ENCODE results near the gene MYLK. TPM values are rescaled to one million over a fixed set of nuclear protein-coding genes. Genes with fewer than 3 reads are reported as not detected.

The MYLK gene
- total RNA-seq, 4 donors from 2014 or later: 10.7 to 320 (median 42.0) TPM

- H3K27ac ChIP-seq: peak overlapping the region in 3 of 4 donors; percentile 78 to 88 (median 83)
- 66 to 89% methylated on average over 5 of the region's 7 CpGs for WGBS, 2 donors
These were observed 199.5 kb downstream of the MYLK start for GRCh38 chr3:123684636-123685035.

DNA sequence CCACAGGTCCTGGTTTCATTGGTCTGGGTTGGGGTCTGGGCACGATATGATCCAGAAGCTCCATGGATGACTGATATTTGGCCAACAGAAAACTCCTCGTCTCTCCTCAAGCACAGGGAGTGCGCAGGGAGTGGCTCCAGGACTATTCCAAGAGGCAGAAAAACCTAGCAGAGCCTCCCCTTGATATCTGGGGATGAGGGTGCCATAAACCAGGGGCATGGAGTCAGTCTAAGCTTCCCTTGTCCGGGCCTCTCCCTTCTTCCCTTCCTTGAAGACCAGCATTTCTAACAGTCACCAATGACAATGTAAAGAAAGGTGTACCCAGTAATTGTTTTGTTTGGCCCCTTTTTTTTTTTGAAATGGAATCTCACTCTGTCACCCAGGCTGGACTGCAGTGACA lies 199.9 kb downstream of the MYLK start:
- no peaks in the 10 kb centered on the region for H3K27me3 ChIP-seq
- intact Hi-C loops (cut with DNase I): no loop called here
- peaks cover 0 to 12% (median 0%) of the 10 kb centered on the region in 3 donors for H3K36me3 ChIP-seq
- no peaks in the 10 kb centered on the region for H3K9me3 ChIP-seq
- WGBS, 2 donors: 50 to 71% methylated on average over 3 to 4 of the region's 4 CpGs
- DNase-seq: no peak
- no peak overlapping the region for H3K4me3 ChIP-seq
- TF ChIP-seq, protein P1, sequence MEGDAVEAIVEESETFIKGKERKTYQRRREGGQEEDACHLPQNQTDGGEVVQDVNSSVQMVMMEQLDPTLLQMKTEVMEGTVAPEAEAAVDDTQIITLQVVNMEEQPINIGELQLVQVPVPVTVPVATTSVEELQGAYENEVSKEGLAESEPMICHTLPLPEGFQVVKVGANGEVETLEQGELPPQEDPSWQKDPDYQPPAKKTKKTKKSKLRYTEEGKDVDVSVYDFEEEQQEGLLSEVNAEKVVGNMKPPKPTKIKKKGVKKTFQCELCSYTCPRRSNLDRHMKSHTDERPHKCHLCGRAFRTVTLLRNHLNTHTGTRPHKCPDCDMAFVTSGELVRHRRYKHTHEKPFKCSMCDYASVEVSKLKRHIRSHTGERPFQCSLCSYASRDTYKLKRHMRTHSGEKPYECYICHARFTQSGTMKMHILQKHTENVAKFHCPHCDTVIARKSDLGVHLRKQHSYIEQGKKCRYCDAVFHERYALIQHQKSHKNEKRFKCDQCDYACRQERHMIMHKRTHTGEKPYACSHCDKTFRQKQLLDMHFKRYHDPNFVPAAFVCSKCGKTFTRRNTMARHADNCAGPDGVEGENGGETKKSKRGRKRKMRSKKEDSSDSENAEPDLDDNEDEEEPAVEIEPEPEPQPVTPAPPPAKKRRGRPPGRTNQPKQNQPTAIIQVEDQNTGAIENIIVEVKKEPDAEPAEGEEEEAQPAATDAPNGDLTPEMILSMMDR (IDR thresholded peaks at IDR 0.05): no peak
- no peak for TF ChIP-seq POLR2A (IDR thresholded peaks at IDR 0.05)
- H3K4me1 ChIP-seq: peaks cover 0 to 80% (median 10%) of the 10 kb centered on the region in 3 donors
- H3K27ac ChIP-seq: peak overlapping the region in 3 of 4 donors; percentile 78 to 88 (median 83)

More at GRCh38 chr3:123684636-123685035, 199.5 kb downstream of the MYLK start:
- no peaks in the 10 kb centered on the region for H3K9me3 ChIP-seq
- DNase-seq: no peak
- H3K27me3 ChIP-seq: no peaks in the 10 kb centered on the region
- H3K4me1 ChIP-seq: peaks cover 0 to 80% (median 10%) of the 10 kb centered on the region in 3 donors
- intact Hi-C loops (cut with DNase I): no loop called here
- no peak overlapping the region for H3K4me3 ChIP-seq
- no peak for TF ChIP-seq POLR2A (IDR thresholded peaks at IDR 0.05)
- TF ChIP-seq, protein P1 (IDR thresholded peaks at IDR 0.05): no peak
- peaks cover 0 to 12% (median 0%) of the 10 kb centered on the region in 3 donors for H3K36me3 ChIP-seq

- no peaks in the 10 kb centered on the region for H3K9me3 ChIP-seq
- peaks cover 0 to 12% (median 0%) of the 10 kb centered on the region in 3 donors for H3K36me3 ChIP-seq
- H3K4me1 ChIP-seq: peaks cover 0 to 80% (median 9%) of the 10 kb centered on the region in 3 donors
- no peak overlapping the region for H3K4me3 ChIP-seq
- H3K27me3 ChIP-seq: no peaks in the 10 kb centered on the region
- no peak for DNase-seq
- 68 to 85% methylated on average over 3 to 4 of the region's 10 CpGs for WGBS, 2 donors
- intact Hi-C loops (cut with DNase I): no loop called here
- no peak for TF ChIP-seq POLR2A (IDR thresholded peaks at IDR 0.05)
- TF ChIP-seq, protein P1 (IDR thresholded peaks at IDR 0.05): no peak
- peak overlapping the region; percentile 54 to 88 (median 80) for H3K27ac ChIP-seq
These were observed 200.5 kb downstream of the MYLK start for GRCh38 chr3:123683505-123684154.

DNA sequence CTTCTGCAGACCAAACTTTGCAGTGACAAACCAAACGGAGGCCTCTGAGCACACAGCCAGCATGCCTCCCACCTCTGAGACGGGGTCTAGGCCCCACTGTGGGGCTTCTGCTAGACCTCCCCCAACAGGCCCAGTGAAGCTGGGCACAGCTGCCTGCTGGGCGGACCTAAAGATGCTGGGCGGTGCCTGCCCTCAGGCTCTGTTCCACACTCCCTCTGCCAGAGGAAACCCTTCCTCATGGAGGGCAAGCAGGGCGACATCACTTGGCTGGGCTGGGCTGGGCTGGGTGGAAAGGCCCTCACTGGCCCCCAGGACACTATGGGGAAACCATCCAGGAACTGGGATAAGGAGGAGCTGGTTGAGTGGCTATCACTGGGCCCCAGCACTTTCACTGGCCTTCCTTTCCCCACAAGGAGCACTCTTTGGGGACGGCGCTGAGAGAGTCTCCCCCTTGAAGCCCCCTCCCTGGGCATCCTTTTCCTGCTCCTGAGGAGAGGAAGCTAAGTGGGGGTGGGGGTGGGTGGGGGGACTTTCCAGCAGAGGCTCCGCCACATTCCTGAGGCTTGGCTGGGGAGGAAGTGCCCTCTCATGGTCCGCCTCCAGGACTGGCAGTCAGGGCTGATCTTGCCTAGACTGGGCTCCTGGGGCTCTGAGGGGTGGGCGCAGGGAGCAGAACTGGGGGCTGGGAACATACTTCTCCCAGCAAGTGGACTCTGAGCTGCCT lies 201.2 kb downstream of the MYLK start:
- WGBS, 2 donors: 60 to 68% methylated on average over 1 to 2 of the region's 10 CpGs
- intact Hi-C loops (cut with DNase I): no loop called here
- no peak for DNase-seq
- no peak for TF ChIP-seq POLR2A (IDR thresholded peaks at IDR 0.05)
- TF ChIP-seq, protein P1 (IDR thresholded peaks at IDR 0.05): no peak
- H3K36me3 ChIP-seq: peaks cover 0 to 12% (median 0%) of the 10 kb centered on the region in 3 donors
- H3K4me1 ChIP-seq: peaks cover 0 to 80% (median 5%) of the 10 kb centered on the region in 3 donors
- no peak overlapping the region for H3K4me3 ChIP-seq
- no peaks in the 10 kb centered on the region for H3K27me3 ChIP-seq
- H3K9me3 ChIP-seq: no peaks in the 10 kb centered on the region
- H3K27ac ChIP-seq: peak overlapping the region; percentile 54 to 88 (median 80)

- peak overlapping the region in 3 of 4 donors; percentile 78 to 88 (median 83) for H3K27ac ChIP-seq
- intact Hi-C loops (cut with DNase I): no loop called here
- H3K9me3 ChIP-seq: no peaks in the 10 kb centered on the region
- TF ChIP-seq, protein P1 (IDR thresholded peaks at IDR 0.05): no peak
- no peak for TF ChIP-seq POLR2A (IDR thresholded peaks at IDR 0.05)
- peaks cover 0 to 12% (median 0%) of the 10 kb centered on the region in 3 donors for H3K36me3 ChIP-seq
- H3K4me3 ChIP-seq: no peak overlapping the region
- WGBS, 2 donors: 100% methylated on average over 6 of the region's 6 CpGs; no CpG with 5 or more reads in 1 of the 2 donors
- no peak for DNase-seq
- peaks cover 0 to 76% (median 5%) of the 10 kb centered on the region in 3 donors for H3K4me1 ChIP-seq
- no peaks in the 10 kb centered on the region for H3K27me3 ChIP-seq
These were observed 201.8 kb downstream of the MYLK start for GRCh38 chr3:123682302-123682701.
